ENCODE measurements around the gene OR2F1.

OR2F1 gene

DNA sequence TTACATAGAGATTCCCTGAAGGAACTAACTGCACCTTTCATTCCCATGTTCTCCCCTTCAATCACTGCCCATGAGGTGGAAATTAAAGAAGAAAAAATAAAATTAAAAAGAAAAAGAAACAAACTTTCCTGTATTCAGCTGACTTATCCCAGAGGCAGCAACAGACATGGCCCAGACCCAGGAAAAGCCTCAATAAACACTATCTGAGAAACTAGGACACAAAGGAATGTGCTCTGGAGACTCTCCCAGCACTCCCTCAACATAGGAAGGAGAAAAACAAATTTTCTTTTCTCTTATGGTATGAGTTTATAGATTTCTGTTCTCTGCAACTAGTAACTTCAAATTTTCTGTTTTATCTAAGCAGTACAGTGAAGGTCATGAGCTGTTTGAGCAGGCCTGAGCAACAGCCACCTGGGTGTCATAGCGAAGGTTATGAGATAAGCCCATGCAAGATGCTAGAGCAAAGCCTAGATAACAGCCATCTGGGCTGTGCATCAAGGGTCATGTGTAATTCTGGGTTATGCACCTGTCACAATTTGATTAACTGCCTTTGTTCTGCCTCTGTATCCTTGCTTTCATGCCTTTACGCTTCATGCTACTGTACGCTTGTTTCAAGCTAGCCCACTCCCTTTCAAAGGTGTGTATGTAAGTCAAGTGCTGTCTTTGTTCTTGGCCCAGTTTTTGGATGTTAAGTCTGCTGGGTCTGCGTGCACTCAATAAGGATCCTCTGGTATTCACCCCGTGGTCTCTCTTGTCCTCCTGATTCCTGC is 34.5 kb downstream of the OR2F1 start:
- no peak overlapping the region for H2AFZ ChIP-seq (ENCODE audit: low read depth, low read length)
- H3K27me3 ChIP-seq (ENCODE audit: insufficient read depth, low read length, poor library complexity): no peaks in the 10 kb centered on the region
- H3K79me2 ChIP-seq (ENCODE audit: insufficient read depth, low read length): no peaks in the 10 kb centered on the region
- H3K9me3 ChIP-seq (ENCODE audit: insufficient read depth, low read length, severe bottlenecking): no peaks in the 10 kb centered on the region
- H3K4me2 ChIP-seq (ENCODE audit: insufficient read depth, low read length): no peak overlapping the region
- DNase-seq: no peak
- no peaks in the 10 kb centered on the region for H4K20me1 ChIP-seq (ENCODE audit: insufficient read depth, low read length)
- no peak overlapping the region for H3K4me3 ChIP-seq (ENCODE audit: low read depth in 1 of 2, low read length in 2 of 2)
- TF ChIP-seq EZH2 (IDR thresholded peaks at IDR 0.05; ENCODE audit: borderline replicate concordance, low read depth, low read length, severe bottlenecking): no peak
- TF ChIP-seq, protein P1, sequence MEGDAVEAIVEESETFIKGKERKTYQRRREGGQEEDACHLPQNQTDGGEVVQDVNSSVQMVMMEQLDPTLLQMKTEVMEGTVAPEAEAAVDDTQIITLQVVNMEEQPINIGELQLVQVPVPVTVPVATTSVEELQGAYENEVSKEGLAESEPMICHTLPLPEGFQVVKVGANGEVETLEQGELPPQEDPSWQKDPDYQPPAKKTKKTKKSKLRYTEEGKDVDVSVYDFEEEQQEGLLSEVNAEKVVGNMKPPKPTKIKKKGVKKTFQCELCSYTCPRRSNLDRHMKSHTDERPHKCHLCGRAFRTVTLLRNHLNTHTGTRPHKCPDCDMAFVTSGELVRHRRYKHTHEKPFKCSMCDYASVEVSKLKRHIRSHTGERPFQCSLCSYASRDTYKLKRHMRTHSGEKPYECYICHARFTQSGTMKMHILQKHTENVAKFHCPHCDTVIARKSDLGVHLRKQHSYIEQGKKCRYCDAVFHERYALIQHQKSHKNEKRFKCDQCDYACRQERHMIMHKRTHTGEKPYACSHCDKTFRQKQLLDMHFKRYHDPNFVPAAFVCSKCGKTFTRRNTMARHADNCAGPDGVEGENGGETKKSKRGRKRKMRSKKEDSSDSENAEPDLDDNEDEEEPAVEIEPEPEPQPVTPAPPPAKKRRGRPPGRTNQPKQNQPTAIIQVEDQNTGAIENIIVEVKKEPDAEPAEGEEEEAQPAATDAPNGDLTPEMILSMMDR (IDR thresholded peaks at IDR 0.05; ENCODE audit: borderline replicate concordance, extremely low read depth, low read length, poor library complexity, severe bottlenecking): no peak
- 0 out of 2 replicates have a peak, but pooled peaks cover 6% of the 10 kb centered on the region for H3K4me1 ChIP-seq (ENCODE audit: insufficient read depth, low read length)
- H3K9ac ChIP-seq (ENCODE audit: low read depth, low read length): no peak overlapping the region
- H3K36me3 ChIP-seq (ENCODE audit: insufficient read depth, low read length): no peaks in the 10 kb centered on the region
- H3K27ac ChIP-seq (ENCODE audit: low read length): no peak overlapping the region
- ATAC-seq (ENCODE audit: insufficient read depth, low read depth): no peak

DNA sequence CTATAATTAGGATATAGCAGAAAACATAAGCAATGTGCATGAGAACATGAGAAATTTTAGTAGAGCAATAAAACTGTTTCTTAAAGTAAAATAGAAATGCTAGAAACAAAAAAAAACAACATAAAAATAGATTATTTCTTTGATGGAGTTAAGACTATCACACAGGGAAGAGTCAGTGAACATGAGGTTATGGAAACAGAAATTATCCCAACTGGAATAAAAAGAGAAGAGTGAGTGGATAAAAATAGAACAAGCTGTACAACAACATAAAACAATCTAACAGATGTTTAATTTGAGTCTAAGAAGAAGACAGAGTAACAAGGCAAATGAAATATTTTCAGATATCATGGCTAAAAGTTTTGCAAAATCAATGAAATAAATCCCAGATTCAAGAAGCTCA is 38.0 kb downstream of the OR2F1 start:
- TF ChIP-seq, protein P1 (IDR thresholded peaks at IDR 0.05; ENCODE audit: borderline replicate concordance, extremely low read depth, low read length, poor library complexity, severe bottlenecking): no peak
- TF ChIP-seq EZH2 (IDR thresholded peaks at IDR 0.05; ENCODE audit: borderline replicate concordance, low read depth, low read length, severe bottlenecking): no peak
- Histone ChIP-seq H3K4me2 (ENCODE audit: insufficient read depth, low read length) (no peak overlapping the region), H3K36me3 (ENCODE audit: insufficient read depth, low read length) (no peaks in the 10 kb centered on the region), H3K27me3 (ENCODE audit: insufficient read depth, low read length, poor library complexity) (no peaks in the 10 kb centered on the region), H3K4me3 (ENCODE audit: low read depth in 1 of 2, low read length in 2 of 2) (no peak overlapping the region), H3K79me2 (ENCODE audit: insufficient read depth, low read length) (no peaks in the 10 kb centered on the region), H3K9ac (ENCODE audit: low read depth, low read length) (no peak overlapping the region), H3K9me3 (ENCODE audit: insufficient read depth, low read length, severe bottlenecking) (no peaks in the 10 kb centered on the region), H3K4me1 (ENCODE audit: insufficient read depth, low read length) (0 out of 2 replicates have a peak, but pooled peaks cover 3% of the 10 kb centered on the region), H4K20me1 (ENCODE audit: insufficient read depth, low read length) (no peaks in the 10 kb centered on the region), H2AFZ (ENCODE audit: low read depth, low read length) (no peak overlapping the region), H3K27ac (ENCODE audit: low read length) (no peak overlapping the region)
- no peak for ATAC-seq (ENCODE audit: insufficient read depth, low read depth)
- DNase-seq: no peak

DNA sequence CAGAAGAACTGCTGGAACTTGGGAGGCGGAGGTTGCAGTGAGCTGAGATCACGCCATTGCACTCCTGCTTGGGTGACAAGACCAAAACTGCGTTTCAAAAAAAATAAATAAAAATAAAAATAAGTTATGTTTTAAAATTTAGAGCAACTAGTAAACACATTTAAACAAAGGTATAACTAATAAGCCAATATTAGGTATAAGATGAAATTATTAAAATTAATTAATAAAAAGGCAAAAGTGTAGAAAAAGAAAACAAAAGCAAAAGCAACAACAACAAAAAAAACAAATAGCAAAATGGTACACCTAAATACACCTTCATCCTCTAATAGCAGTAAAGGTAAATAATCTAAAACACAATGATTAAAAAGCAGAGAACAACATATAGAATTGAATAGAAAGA is 39.3 kb downstream of the OR2F1 start:
- H3K4me1 ChIP-seq (ENCODE audit: insufficient read depth, low read length): no peaks in the 10 kb centered on the region
- H3K9me3 ChIP-seq (ENCODE audit: insufficient read depth, low read length, severe bottlenecking): no peaks in the 10 kb centered on the region
- H3K27ac ChIP-seq (ENCODE audit: low read length): no peak overlapping the region
- no peak overlapping the region for H3K9ac ChIP-seq (ENCODE audit: low read depth, low read length)
- H3K36me3 ChIP-seq (ENCODE audit: insufficient read depth, low read length): no peaks in the 10 kb centered on the region
- no peak overlapping the region for H3K4me2 ChIP-seq (ENCODE audit: insufficient read depth, low read length)
- DNase-seq (no peak), ATAC-seq (ENCODE audit: insufficient read depth, low read depth) (no peak)
- no peaks in the 10 kb centered on the region for H3K27me3 ChIP-seq (ENCODE audit: insufficient read depth, low read length, poor library complexity)
- no peak overlapping the region for H2AFZ ChIP-seq (ENCODE audit: low read depth, low read length)
- no peaks in the 10 kb centered on the region for H3K79me2 ChIP-seq (ENCODE audit: insufficient read depth, low read length)
- H3K4me3 ChIP-seq (ENCODE audit: low read depth in 1 of 2, low read length in 2 of 2): no peak overlapping the region
- H4K20me1 ChIP-seq (ENCODE audit: insufficient read depth, low read length): no peaks in the 10 kb centered on the region
- TF ChIP-seq, protein P1 (IDR thresholded peaks at IDR 0.05; ENCODE audit: borderline replicate concordance, extremely low read depth, low read length, poor library complexity, severe bottlenecking): no peak
- TF ChIP-seq EZH2 (IDR thresholded peaks at IDR 0.05; ENCODE audit: borderline replicate concordance, low read depth, low read length, severe bottlenecking): no peak

Measured in DND-41 (cell line).